B cell (primary cell): ENCODE measurements around the gene RTTN.

Source experiments
- CTCF ChIP-seq: fragments of 200-600 bp; IDR thresholded peaks from one replicate; pipeline ENCODE4 v1.8.0; 2022; ENCODE audit warnings: antibody characterized with exemption, mild to moderate bottlenecking
- EZH2 ChIP-seq: IDR thresholded peaks from 2 replicates; pipeline ENCODE4 v1.6.1; 2012; ENCODE audit warnings: borderline replicate concordance, low read depth, mild to moderate bottlenecking, moderate library complexity, low read length; ENCODE audit not compliant: insufficient read depth, poor library complexity, severe bottlenecking

GRCh38 chr18:70197026-70197425 lies 8.5 kb downstream of the RTTN start:
- no peak for TF ChIP-seq CTCF
- TF ChIP-seq EZH2 = no peak
